Measurements from ENCODE around the gene LPP. TPM values are rescaled to one million over a fixed set of nuclear protein-coding genes. Genes with fewer than 3 reads are reported as not detected.
A peak's percentile ranks its signal among the peaks of the same experiment; 100 is the strongest.

The LPP gene
- total RNA-seq, 1 experiment from 2014 or later = 54.0 TPM

GRCh38 chr3:188343894-188344293, 189.9 kb downstream of the LPP start:
- no peak for DNase-seq (ENCODE audit: low read depth, low spot score)
- Histone ChIP-seq H4K20me1 (ENCODE audit: insufficient read depth) (no peaks in the 10 kb centered on the region), H3K36me3 (ENCODE audit: control insufficient read depth in 1 of 2, insufficient read depth in 2 of 2, low read length in 2 of 2) (no peaks in the 10 kb centered on the region), H3K9ac (ENCODE audit: low read length) (no peak overlapping the region), H3K4me3 (replicated peaks in 1 of 2; ENCODE audit: low read depth in 1 of 2, low read length in 2 of 2) (no peak overlapping the region), H3K27me3 (ENCODE audit: insufficient read depth, low read length) (no peaks in the 10 kb centered on the region), H2AFZ (ENCODE audit: low read depth, low read length, poor library complexity, severe bottlenecking) (no peak overlapping the region), H3K79me2 (ENCODE audit: insufficient read depth, low read length) (no peaks in the 10 kb centered on the region), H3K4me1 (ENCODE audit: control insufficient read depth in 1 of 2, insufficient read depth in 2 of 2, low read length in 2 of 2) (peaks cover 13 to 17% of the 10 kb centered on the region in 2 experiments), H3K9me2 (ENCODE audit: insufficient read depth) (no peaks in the 10 kb centered on the region), H3K4me2 (ENCODE audit: low read length) (no peak overlapping the region), H3K9me3 (ENCODE audit: control insufficient read depth in 1 of 2, insufficient read depth in 1 of 2, low read depth in 1 of 2, low read length in 2 of 2) (no peaks in the 10 kb centered on the region), H3K27ac (ENCODE audit: low read depth, low read length) (no peak overlapping the region)
- RAD21 ChIA-PET (ENCODE audit: low non-redundant PET in 1 of 2, low total read pairs in 2 of 2, uncharacterized antibody in 2 of 2, unreplicated experiment in 2 of 2) = no interaction called here
- TF ChIP-seq YY1 (IDR thresholded peaks at IDR 0.05; ENCODE audit: extremely low read depth, insufficient replicate concordance, low read depth, low read length) = no peak
- no peak for TF ChIP-seq CBX3 (IDR thresholded peaks at IDR 0.05; ENCODE audit: low read depth)
- no TSS peak for BruUV-seq (replicated peaks)
- intact Hi-C loops (cut with micrococcal nuclease) = loop anchor here (10.0 kb wide), 1 partner anchor 599 kb away; the partner anchor contains the start of gene BCL6
- POLR2A ChIA-PET = interaction anchor here (1.1 kb wide), 1 partner anchor 10 kb away, joined by 3 read pairs; no protein-coding TSS in a partner anchor
- CTCF ChIA-PET = no interaction called here
- no peak for ATAC-seq

GRCh38 chr3:188345223-188345622, 191.3 kb downstream of the LPP start:
- BruUV-seq (replicated peaks) = no TSS peak
- Histone ChIP-seq H4K20me1 (ENCODE audit: insufficient read depth) (0 out of 2 replicates have a peak, but pooled peaks cover 2% of the 10 kb centered on the region), H3K9me3 (ENCODE audit: control insufficient read depth in 1 of 2, insufficient read depth in 1 of 2, low read depth in 1 of 2, low read length in 2 of 2) (no peaks in the 10 kb centered on the region), H3K9me2 (ENCODE audit: insufficient read depth) (no peaks in the 10 kb centered on the region), H3K4me3 (replicated peaks in 1 of 2; ENCODE audit: low read depth in 1 of 2, low read length in 2 of 2) (no peak overlapping the region), H3K79me2 (ENCODE audit: insufficient read depth, low read length) (peaks cover 3% of the 10 kb centered on the region; the same call in 1 of the 2 replicates), H3K27ac (ENCODE audit: low read depth, low read length) (no peak overlapping the region), H2AFZ (ENCODE audit: low read depth, low read length, poor library complexity, severe bottlenecking) (no peak overlapping the region), H3K4me1 (ENCODE audit: control insufficient read depth in 1 of 2, insufficient read depth in 2 of 2, low read length in 2 of 2) (peaks cover 21 to 28% of the 10 kb centered on the region in 2 experiments), H3K4me2 (ENCODE audit: low read length) (no peak overlapping the region), H3K9ac (ENCODE audit: low read length) (no peak overlapping the region), H3K36me3 (ENCODE audit: control insufficient read depth in 1 of 2, insufficient read depth in 2 of 2, low read length in 2 of 2) (no peaks in the 10 kb centered on the region), H3K27me3 (ENCODE audit: insufficient read depth, low read length) (no peaks in the 10 kb centered on the region)
- TF ChIP-seq SRF (IDR thresholded peaks at IDR 0.05; ENCODE audit: low read depth) = no peak
- peak; percentile 6; the same call in 1 of the 2 replicates for TF ChIP-seq JUND (IDR thresholded peaks at IDR 0.05)
- intact Hi-C loops (cut with micrococcal nuclease) = loop anchor here (10.0 kb wide), 1 partner anchor 600 kb away; the partner anchor contains the start of gene BCL6
- RAD21 ChIA-PET (ENCODE audit: low non-redundant PET in 1 of 2, low total read pairs in 2 of 2, uncharacterized antibody in 2 of 2, unreplicated experiment in 2 of 2) = no interaction called here
- CTCF ChIA-PET = no interaction called here
- DNase-seq (ENCODE audit: low read depth, low spot score) (no peak), ATAC-seq (no peak)
- POLR2A ChIA-PET = no interaction called here
